ENCODE data around the gene MIER3.

DNA sequence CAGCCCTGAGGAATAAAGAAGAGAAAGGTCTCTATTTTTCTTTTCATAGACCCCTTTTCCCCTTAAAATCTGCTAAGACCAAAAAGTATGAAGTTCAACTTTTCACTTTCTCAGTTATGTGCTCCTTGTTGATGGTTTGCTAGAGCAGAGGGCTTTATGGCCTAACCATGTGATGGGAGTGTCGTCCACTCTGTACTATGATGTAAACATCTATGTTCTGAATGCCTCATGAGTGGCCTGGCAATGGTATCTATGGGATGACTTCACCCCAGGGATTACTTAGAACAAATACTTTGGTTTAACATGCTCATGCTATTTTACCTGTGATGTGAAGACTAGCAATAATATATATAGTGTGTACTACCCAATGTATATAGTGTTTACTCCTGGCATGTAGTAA lies 43.7 kb upstream of the MIER3 start:
- TF ChIP-seq, protein P1, sequence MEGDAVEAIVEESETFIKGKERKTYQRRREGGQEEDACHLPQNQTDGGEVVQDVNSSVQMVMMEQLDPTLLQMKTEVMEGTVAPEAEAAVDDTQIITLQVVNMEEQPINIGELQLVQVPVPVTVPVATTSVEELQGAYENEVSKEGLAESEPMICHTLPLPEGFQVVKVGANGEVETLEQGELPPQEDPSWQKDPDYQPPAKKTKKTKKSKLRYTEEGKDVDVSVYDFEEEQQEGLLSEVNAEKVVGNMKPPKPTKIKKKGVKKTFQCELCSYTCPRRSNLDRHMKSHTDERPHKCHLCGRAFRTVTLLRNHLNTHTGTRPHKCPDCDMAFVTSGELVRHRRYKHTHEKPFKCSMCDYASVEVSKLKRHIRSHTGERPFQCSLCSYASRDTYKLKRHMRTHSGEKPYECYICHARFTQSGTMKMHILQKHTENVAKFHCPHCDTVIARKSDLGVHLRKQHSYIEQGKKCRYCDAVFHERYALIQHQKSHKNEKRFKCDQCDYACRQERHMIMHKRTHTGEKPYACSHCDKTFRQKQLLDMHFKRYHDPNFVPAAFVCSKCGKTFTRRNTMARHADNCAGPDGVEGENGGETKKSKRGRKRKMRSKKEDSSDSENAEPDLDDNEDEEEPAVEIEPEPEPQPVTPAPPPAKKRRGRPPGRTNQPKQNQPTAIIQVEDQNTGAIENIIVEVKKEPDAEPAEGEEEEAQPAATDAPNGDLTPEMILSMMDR (IDR thresholded peaks at IDR 0.05; ENCODE audit: poor library complexity, severe bottlenecking), result no peak
- TF ChIP-seq EZH2 (IDR thresholded peaks at IDR 0.05; ENCODE audit: borderline replicate concordance, insufficient read depth, low read length, poor library complexity, severe bottlenecking) (no peak), EP300 (conservative IDR thresholded peaks at IDR 0.05; ENCODE audit: poor library complexity, severe bottlenecking) (no peak), MXI1 (conservative IDR thresholded peaks at IDR 0.05; ENCODE audit: poor library complexity, severe bottlenecking) (no peak), POLR2AphosphoS5 (IDR thresholded peaks at IDR 0.05) (no peak)
- TF ChIP-seq, protein P2, sequence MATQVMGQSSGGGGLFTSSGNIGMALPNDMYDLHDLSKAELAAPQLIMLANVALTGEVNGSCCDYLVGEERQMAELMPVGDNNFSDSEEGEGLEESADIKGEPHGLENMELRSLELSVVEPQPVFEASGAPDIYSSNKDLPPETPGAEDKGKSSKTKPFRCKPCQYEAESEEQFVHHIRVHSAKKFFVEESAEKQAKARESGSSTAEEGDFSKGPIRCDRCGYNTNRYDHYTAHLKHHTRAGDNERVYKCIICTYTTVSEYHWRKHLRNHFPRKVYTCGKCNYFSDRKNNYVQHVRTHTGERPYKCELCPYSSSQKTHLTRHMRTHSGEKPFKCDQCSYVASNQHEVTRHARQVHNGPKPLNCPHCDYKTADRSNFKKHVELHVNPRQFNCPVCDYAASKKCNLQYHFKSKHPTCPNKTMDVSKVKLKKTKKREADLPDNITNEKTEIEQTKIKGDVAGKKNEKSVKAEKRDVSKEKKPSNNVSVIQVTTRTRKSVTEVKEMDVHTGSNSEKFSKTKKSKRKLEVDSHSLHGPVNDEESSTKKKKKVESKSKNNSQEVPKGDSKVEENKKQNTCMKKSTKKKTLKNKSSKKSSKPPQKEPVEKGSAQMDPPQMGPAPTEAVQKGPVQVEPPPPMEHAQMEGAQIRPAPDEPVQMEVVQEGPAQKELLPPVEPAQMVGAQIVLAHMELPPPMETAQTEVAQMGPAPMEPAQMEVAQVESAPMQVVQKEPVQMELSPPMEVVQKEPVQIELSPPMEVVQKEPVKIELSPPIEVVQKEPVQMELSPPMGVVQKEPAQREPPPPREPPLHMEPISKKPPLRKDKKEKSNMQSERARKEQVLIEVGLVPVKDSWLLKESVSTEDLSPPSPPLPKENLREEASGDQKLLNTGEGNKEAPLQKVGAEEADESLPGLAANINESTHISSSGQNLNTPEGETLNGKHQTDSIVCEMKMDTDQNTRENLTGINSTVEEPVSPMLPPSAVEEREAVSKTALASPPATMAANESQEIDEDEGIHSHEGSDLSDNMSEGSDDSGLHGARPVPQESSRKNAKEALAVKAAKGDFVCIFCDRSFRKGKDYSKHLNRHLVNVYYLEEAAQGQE (IDR thresholded peaks at IDR 0.05; ENCODE audit: borderline replicate concordance), result no peak
